DND-41 (cell line): Measurements from ENCODE around the gene MAST2.
"Not testable (repeated sequence)": the region's sequence is repeated elsewhere in the genome, so short reads cannot be mapped to it uniquely, and the experiment has no call there.

Experiments
- ATAC-seq: fragments of 200-7000 bp; cut with Tn5 transposase; 3 replicates; pipeline ENCODE4 v1.9.1; 2021; ENCODE audit warnings: low read depth; ENCODE audit not compliant: insufficient read depth
- DNase-seq: peaks from one replicate; pipeline ENCODE4 v3.0.0-alpha.2; 2020
- H2AFZ ChIP-seq: 2 replicates; pipeline ENCODE4 v1.6.0; 2012; ENCODE audit warnings: low read depth, low read length
- H3K27ac ChIP-seq: 2 replicates; pipeline ENCODE4 v1.5.1; 2012; ENCODE audit warnings: low read length, inconsistent platforms
- H3K27me3 ChIP-seq: fragments of 200-600 bp; sonication (generic); 2 replicates; pipeline ENCODE4 v1.6.0; 2012; ENCODE audit warnings: low read length, mild to moderate bottlenecking, inconsistent platforms; ENCODE audit not compliant: insufficient read depth, poor library complexity
- H3K36me3 ChIP-seq: 2 replicates; pipeline ENCODE4 v1.5.1; 2012; ENCODE audit warnings: low read length, inconsistent platforms; ENCODE audit not compliant: insufficient read depth
- H3K4me1 ChIP-seq: 2 replicates; pipeline ENCODE4 v1.5.1; 2012; ENCODE audit warnings: mild to moderate bottlenecking, low read length; ENCODE audit not compliant: insufficient read depth
- H3K4me2 ChIP-seq: 2 replicates; pipeline ENCODE4 v1.6.0; 2012; ENCODE audit warnings: mild to moderate bottlenecking, moderate library complexity, low read length, inconsistent platforms; ENCODE audit not compliant: insufficient read depth
- H3K4me3 ChIP-seq, 2 experiments: fragments of 200-600 bp in 1 of 2; shearing (Covaris generic) in 1 of 2; 2 replicates each; pipeline ENCODE4 v1.5.1; 2012 to 2016; ENCODE audit warnings: inconsistent platforms in 2 of 2, low read length in 2 of 2, mild to moderate bottlenecking in 2 of 2, low read depth in 1 of 2, moderate library complexity in 1 of 2
- H3K79me2 ChIP-seq: 2 replicates; pipeline ENCODE4 v1.6.0; 2012; ENCODE audit warnings: low read length, inconsistent platforms; ENCODE audit not compliant: insufficient read depth
- H3K9ac ChIP-seq: 2 replicates; pipeline ENCODE4 v1.6.0; 2012; ENCODE audit warnings: low read depth, mild to moderate bottlenecking, inconsistent platforms, low read length, moderate library complexity
- H3K9me3 ChIP-seq: 2 replicates; pipeline ENCODE4 v1.5.1; 2012; ENCODE audit warnings: low read length, moderate library complexity, mild to moderate bottlenecking, inconsistent platforms; ENCODE audit not compliant: insufficient read depth, severe bottlenecking
- H4K20me1 ChIP-seq: 2 replicates; pipeline ENCODE4 v1.6.0; 2012; ENCODE audit warnings: low read length; ENCODE audit not compliant: insufficient read depth
- CTCF ChIP-seq: IDR thresholded peaks from 2 replicates; pipeline ENCODE4 v1.5.1; 2012; ENCODE audit warnings: borderline replicate concordance, low read length, moderate library complexity, mild to moderate bottlenecking; ENCODE audit not compliant: poor library complexity, severe bottlenecking; ENCODE audit errors: extremely low read depth
- EZH2 ChIP-seq: IDR thresholded peaks from 3 replicates; pipeline ENCODE4 v1.6.1; 2012; ENCODE audit warnings: borderline replicate concordance, low read depth, mild to moderate bottlenecking, moderate library complexity, low read length, inconsistent platforms; ENCODE audit not compliant: severe bottlenecking

The MAST2 gene

GRCh38 chr1:45828841-45829240 is 25.4 kb downstream of the MAST2 start:
- Histone ChIP-seq H4K20me1 (no peaks in the 10 kb centered on the region), H3K4me3 (no peak overlapping the region), H3K9ac (no peak overlapping the region), H2AFZ (no peak overlapping the region), H3K4me1 (no peaks in the 10 kb centered on the region), H3K4me2 (no peak overlapping the region), H3K9me3 (no peaks in the 10 kb centered on the region), H3K79me2 (0 out of 2 replicates have a peak, but pooled peaks cover 2% of the 10 kb centered on the region), H3K27ac (no peak overlapping the region), H3K36me3 (peaks cover 50% of the 10 kb centered on the region), H3K27me3 (no peaks in the 10 kb centered on the region)
- TF ChIP-seq EZH2, result no peak
- no peak for TF ChIP-seq CTCF
- ATAC-seq (no peak), DNase-seq (no peak)

- no peaks in the 10 kb centered on the region; the same call in 1 of the 2 replicates for H3K79me2 ChIP-seq
- TF ChIP-seq EZH2, result no peak
- no peak for TF ChIP-seq CTCF
These were observed 29.9 kb downstream of the MAST2 start for GRCh38 chr1:45833361-45833760.

GRCh38 chr1:45834689-45835088 is 31.3 kb downstream of the MAST2 start:
- Histone ChIP-seq H3K27ac (no peak overlapping the region), H3K36me3 (peaks cover 30% of the 10 kb centered on the region), H3K4me1 (no peaks in the 10 kb centered on the region), H2AFZ (no peak overlapping the region), H4K20me1 (no peaks in the 10 kb centered on the region), H3K79me2 (no peaks in the 10 kb centered on the region; the same call in 1 of the 2 replicates), H3K4me2 (no peak overlapping the region), H3K27me3 (no peaks in the 10 kb centered on the region), H3K9ac (no peak overlapping the region), H3K9me3 (no peaks in the 10 kb centered on the region), H3K4me3 (no peak overlapping the region)
- no peak for DNase-seq
- no peak for ATAC-seq
- no peak for TF ChIP-seq EZH2
- no peak for TF ChIP-seq CTCF

More at GRCh38 chr1:45833361-45833760, 29.9 kb downstream of the MAST2 start:
- Histone ChIP-seq H3K4me2 (no peak overlapping the region), H4K20me1 (no peaks in the 10 kb centered on the region), H2AFZ (no peak overlapping the region), H3K36me3 (peaks cover 40% of the 10 kb centered on the region), H3K27ac (no peak overlapping the region), H3K27me3 (no peaks in the 10 kb centered on the region), H3K4me3 (no peak overlapping the region), H3K9ac (no peak overlapping the region), H3K9me3 (no peaks in the 10 kb centered on the region), H3K4me1 (no peaks in the 10 kb centered on the region)
- no peak for ATAC-seq
- DNase-seq, result no peak

GRCh38 chr1:45836451-45836850 is 33.0 kb downstream of the MAST2 start:
- no peaks in the 10 kb centered on the region; the same call in 1 of the 2 replicates for H3K79me2 ChIP-seq
- H3K9ac ChIP-seq, result no peak overlapping the region
- H3K9me3 ChIP-seq, result no peaks in the 10 kb centered on the region
- no peaks in the 10 kb centered on the region for H3K27me3 ChIP-seq
- no peaks in the 10 kb centered on the region for H3K4me1 ChIP-seq
- no peak overlapping the region for H2AFZ ChIP-seq
- no peak overlapping the region for H3K4me3 ChIP-seq
- DNase-seq, result no peak
- TF ChIP-seq EZH2 (no peak), CTCF (no peak)
- H3K4me2 ChIP-seq, result no peak overlapping the region
- ATAC-seq, result no peak
- H3K27ac ChIP-seq, result no peak overlapping the region
- peaks cover 16% of the 10 kb centered on the region; the same call in 1 of the 2 replicates for H3K36me3 ChIP-seq
- no peaks in the 10 kb centered on the region for H4K20me1 ChIP-seq

- not testable (repeated sequence) for ATAC-seq, H3K79me2 ChIP-seq, H3K4me3 ChIP-seq, H4K20me1 ChIP-seq, H3K4me2 ChIP-seq, H3K27me3 ChIP-seq, H3K9me3 ChIP-seq, H3K27ac ChIP-seq, H3K9ac ChIP-seq, H2AFZ ChIP-seq, DNase-seq, H3K4me1 ChIP-seq
- peaks cover 16% of the 10 kb centered on the region; the same call in 1 of the 2 replicates for H3K36me3 ChIP-seq
These were observed 33.4 kb downstream of the MAST2 start for GRCh38 chr1:45836861-45837260.

GRCh38 chr1:45838322-45838721 is 34.9 kb downstream of the MAST2 start:
- not testable (repeated sequence) for H3K4me2 ChIP-seq, H3K4me3 ChIP-seq, DNase-seq, H3K36me3 ChIP-seq, H3K27me3 ChIP-seq, H3K9me3 ChIP-seq, H3K79me2 ChIP-seq, H3K4me1 ChIP-seq, H3K9ac ChIP-seq, H2AFZ ChIP-seq, ATAC-seq, H3K27ac ChIP-seq, H4K20me1 ChIP-seq
